HL-60 (cell line): ENCODE results near the gene ELMO1.

Source experiments
- CTCF ChIP-seq: IDR thresholded peaks from one replicate; pipeline ENCODE4 v1.5.1; 2011; ENCODE audit warnings: low read length, control low read depth, inconsistent platforms; ENCODE audit not compliant: insufficient read depth
- GABPA ChIP-seq: IDR thresholded peaks from 2 replicates; pipeline ENCODE4 v1.6.1; 2012; ENCODE audit warnings: low read depth
- POLR2AphosphoS5 ChIP-seq: IDR thresholded peaks from 2 replicates; pipeline ENCODE4 v1.6.1; 2012; ENCODE audit warnings: low read depth

GRCh38 chr7:37430640-37431039 lies 18.0 kb downstream of the ELMO1 start:
- TF ChIP-seq CTCF (no peak), POLR2AphosphoS5 (no peak), GABPA (no peak)
